Activated CD4-positive, alpha-beta T cell treated with anti-CD3 and anti-CD28 coated beads, Interleukin-2, Interleukin-4, amounts not matched to agents 100 ng/mL and 50 ng/mL, durations not matched to agents 16 hours and 8 hours (primary cell): ENCODE results near the gene DPH5.
A peak's percentile ranks its signal among the peaks of the same experiment; 100 is the strongest.

ENCODE experiments used
- DNase-seq: peaks from one replicate; pipeline ENCODE4 v3.0.0-alpha.2; 2020; ENCODE audit warnings: low spot score

DPH5 gene

GRCh38 chr1:101030881-101031280 lies 5.3 kb upstream of the DPH5 start:
- DNase-seq, result no peak

GRCh38 chr1:101029184-101029583 lies 3.6 kb upstream of the DPH5 start:
- no peak for DNase-seq

GRCh38 chr1:101028466-101028865 lies 2.9 kb upstream of the DPH5 start:
- no peak for DNase-seq

DNA sequence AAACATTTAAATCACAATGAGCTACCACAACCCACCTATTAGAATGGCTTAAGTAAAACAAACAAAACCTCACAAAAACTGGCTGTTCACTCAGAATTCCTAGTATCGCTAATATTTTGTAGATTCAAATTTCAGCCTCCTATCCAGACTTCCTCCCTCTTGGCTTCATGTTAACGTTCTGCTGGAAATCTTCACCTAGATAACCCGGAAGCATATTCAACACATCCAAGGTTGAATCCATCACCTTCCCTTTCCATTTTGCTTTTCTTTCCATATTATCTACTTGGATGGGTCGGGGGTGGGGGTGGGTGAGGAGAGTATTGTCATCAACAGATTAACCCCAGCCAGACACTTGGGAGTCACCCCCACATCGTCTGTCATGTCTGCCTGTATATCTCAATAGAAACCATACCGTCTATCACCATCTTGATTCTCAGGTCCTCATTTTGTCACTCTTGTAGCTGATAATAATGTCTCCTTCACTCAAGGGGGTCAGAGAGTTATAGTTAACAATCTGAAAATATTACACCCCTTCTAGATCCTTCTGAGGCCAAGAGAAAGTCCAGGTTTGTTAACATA lies 1.7 kb upstream of the DPH5 start:
- no peak for DNase-seq

DNA sequence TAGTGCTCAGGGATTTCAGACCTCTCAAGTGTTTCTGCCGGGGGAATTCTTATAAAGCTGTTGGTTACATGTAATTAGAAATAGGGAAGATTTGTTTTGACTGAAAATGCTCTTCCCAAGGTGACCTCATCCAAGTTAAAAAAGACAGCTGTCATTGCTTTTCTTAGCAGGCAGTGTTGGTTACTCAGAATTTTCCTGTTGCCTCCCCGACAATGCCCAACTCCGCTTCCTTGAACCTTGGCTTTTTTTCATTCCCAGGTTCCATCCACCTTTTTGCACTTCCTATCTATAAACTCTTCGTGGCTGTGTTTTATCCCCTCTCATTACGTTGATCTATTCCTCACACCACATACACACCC lies 825 bp upstream of the DPH5 start:
- no peak for DNase-seq

DNA sequence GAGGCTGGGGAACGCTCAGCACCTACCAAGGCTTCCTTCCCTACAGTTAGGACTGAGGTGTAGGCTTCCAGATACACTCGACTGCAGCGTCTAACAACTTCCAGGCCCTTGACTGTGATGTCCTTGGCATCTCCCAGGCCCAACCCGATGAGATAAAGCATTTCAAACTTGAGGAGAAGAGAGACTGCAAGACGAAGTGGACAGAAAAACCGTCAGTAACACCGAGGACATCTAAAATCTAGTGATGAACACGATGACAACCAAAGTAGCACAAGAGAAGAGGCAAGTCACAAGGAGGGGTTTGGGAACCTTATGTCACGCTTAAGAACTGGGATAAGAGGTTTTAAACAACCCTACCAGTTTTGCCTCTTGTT lies 314 bp downstream of the DPH5 start:
- peak; percentile 13 for DNase-seq

- DNase-seq, result no peak
These were observed 3.3 kb downstream of the DPH5 start for GRCh38 chr1:101022294-101022693.

DNA sequence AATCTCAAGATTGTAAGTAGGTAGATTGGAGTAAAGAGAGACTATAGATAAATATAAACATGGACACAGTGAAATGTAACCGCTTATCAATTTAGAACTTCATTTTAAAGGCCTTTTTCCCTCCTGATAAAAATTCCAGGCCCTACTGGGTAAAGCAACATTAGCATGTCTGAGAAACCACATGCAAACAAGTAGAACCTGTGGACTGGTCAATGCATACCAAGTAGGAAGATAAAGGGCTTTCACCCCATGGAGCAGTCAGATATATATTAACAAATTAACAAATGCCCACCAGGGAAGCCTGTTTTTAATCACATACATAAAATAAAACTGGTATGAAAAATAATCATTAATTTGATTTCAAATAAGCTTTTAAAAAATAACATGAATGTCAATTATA lies 8.1 kb downstream of the DPH5 start:
- no peak for DNase-seq

DNA sequence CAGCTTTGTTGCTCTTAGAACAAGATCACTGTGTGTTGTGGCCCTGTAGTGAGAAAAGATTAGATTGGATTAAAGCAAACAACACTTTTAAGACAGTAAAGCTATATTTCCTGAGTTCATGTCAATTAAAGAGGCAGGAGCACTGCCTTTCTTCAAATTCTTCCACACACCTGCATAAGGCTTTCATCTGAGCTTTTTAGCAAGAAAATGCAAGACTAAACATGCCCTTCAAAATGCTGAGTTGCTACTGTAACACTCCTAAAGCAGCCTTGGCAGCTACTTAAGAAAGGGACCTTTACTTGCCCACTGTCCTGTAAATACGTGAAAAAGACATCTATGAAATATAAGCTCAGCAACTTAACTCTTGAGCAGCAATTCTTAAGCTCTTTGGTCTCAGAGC lies 11.8 kb downstream of the DPH5 start:
- no peak for DNase-seq

DNA sequence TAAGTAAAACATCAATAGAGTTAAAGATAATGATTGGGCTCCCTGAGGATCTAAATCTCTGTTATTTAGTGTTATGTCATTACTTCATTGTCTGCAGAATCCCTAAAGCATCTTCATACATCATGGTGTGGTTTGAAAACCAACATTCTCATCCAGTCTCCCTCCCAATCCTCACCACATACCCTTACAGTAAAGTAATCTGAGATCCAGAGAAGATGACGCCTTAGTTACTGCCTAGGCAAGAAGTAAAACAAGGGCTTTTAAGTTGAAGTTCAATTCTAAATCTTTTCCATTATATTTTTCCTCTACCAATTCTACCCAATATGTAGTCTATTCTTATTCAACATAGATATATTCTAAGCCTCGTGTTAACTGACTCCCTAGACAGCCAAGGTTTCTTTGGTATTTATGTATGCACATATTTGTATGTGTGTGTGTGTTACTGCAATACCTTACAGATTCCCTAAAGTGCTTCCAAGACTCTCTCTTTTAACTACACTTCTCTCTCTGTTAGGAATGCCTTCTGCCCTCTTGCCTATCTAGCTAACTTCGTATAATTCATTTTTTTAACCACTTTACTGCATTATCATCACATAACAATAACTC lies 17.3 kb downstream of the DPH5 start:
- DNase-seq, result no peak

DNA sequence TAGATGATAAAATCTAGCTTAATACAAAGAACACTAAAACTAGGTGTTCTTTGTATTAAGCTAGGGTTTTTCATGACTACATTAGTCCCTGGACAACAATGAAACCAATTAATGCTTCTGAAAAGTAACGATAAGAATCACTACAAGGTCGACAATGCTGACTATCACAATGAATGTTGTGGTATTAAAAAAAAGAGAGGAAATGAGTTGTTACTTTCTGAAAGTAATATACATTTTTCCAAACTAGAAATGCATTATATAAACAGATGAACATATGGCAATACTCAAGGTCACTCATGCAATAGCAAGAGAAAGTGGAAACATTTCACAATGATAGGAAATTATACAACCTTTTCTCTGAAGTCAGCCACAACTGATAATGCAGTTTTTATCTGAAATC lies 19.0 kb downstream of the DPH5 start:
- DNase-seq, result peak; percentile 43

DNA sequence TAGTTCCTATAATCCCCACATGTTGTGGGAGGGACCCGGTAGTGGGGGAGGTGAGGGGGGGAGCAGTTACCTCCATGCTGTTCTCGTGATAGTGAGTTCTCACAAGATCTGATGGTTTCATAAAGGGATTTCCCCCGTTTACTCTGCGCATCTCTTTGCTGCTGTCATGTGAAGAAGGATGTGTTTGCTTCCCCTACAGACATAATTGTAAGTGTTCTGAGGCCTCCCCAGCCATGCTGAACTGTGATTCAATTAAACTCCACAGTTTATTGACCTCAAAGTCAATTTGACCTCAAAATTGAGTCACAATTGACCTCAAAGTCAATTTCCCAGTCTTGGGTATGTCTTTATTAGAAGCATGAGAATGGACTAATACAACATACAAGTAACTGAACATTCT lies 19.7 kb downstream of the DPH5 start:
- peak; percentile 26 for DNase-seq

DNA sequence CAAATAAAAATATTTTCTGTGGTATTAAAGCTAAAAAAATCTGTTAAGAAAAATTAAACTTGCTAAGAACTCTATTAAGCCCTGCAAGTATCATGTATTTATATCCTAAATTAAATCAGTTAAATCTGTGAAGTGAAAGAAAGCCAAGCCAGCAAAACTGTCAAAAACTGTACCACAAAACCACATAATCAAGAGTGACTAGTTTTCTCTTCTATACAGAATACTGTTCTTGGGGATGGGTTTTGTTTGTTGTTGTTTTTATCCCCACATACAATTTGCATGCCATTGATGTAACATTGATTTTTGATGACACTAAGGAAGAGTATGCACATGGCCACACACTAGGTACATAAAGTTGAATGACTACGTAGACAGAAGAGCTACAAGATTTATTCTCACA lies 20.4 kb downstream of the DPH5 start:
- no peak for DNase-seq

DNA sequence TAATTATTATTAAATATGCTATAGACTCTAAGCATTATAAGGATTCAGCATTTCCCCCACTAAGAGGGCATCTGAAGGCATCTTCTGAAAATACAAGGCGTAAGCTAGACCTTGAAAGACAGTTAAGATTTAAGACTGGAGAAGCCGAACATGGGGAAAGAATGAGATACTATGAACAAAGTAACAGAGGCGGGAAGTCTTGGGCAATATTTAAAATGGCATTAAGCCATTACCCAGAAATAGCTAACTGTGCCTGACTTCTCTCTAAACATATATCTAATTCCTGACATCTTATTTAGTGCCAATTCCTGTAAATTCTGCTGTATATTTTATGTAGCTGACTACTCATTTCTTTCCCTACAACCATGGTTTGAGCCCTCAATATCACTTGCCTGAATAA lies 20.9 kb downstream of the DPH5 start:
- DNase-seq, result no peak

DNA sequence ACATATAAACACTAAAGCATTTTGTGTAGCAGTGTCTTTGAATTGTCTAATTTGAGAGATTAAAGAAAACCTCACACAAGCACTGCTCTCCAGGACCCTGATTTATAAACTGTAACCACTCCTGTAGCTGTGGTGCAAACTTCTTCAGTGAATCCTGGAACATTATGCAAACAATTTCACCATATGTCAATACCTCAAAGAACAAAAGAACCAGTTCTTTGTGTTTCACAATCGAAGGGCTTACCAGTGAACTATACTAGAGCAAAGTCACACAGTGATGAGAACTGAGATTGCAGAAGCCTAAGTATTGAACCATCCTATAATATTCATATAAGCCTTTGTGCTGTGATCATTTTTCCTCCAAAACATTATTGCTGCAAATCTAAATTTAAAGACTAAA lies 21.5 kb downstream of the DPH5 start:
- DNase-seq, result no peak

- DNase-seq, result no peak
These were observed 22.5 kb downstream of the DPH5 start for GRCh38 chr1:101003012-101003650.

DNA sequence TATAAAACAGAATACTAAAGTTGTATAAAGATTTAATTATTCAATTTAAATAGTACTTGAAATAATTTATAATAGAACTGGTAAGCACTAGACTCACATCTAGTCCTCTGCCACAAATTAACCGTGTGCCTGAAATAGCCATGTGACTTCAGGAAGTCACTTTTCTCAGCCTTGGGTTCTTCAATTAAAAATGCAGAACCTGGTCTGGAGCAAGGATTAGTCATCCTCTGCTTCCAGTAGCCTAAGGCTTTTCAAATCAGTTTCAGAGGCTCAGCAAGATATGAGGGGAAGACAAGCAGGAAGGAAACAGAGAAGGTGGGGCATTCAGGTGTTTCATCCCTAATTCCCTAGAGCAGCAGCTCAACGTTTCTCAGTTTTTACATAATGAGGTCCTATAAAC lies 23.0 kb downstream of the DPH5 start:
- DNase-seq, result no peak

DNA sequence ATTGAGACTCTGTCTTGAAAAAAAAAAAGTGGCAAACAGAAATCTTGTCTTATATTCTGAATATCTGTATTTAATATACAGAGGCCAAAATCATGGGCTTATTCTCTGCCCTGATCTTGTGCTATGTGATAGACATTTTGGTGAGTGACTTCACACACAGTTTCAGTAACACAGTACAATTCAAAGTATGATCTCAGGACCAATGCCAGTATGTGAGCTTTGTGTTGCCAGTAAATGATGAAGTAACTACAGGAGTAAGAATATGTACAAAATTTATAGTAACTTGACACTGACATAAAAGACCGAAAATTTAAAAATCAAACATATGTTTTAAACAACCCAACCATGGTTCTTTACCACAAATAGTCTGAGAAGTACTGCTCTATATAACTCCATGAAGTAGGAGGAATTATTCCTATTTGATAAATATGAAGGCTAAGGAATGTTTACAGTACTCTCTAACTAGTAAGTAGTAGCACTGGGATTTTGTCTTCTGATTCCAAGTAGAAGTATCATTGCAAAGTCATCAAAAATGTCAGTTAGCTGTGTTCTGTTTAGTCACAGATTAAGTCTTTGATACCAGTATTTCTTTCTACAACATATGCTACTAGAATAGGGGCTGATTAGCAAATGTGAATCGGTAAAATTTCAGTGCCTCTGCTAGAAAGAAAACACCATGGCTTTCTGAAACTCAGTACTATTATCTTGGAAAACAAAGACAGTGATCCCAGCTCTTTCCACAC lies 25.3 kb downstream of the DPH5 start:
- no peak for DNase-seq

- no peak for DNase-seq
These were observed 27.2 kb downstream of the DPH5 start for GRCh38 chr1:100998426-100998825.

DNA sequence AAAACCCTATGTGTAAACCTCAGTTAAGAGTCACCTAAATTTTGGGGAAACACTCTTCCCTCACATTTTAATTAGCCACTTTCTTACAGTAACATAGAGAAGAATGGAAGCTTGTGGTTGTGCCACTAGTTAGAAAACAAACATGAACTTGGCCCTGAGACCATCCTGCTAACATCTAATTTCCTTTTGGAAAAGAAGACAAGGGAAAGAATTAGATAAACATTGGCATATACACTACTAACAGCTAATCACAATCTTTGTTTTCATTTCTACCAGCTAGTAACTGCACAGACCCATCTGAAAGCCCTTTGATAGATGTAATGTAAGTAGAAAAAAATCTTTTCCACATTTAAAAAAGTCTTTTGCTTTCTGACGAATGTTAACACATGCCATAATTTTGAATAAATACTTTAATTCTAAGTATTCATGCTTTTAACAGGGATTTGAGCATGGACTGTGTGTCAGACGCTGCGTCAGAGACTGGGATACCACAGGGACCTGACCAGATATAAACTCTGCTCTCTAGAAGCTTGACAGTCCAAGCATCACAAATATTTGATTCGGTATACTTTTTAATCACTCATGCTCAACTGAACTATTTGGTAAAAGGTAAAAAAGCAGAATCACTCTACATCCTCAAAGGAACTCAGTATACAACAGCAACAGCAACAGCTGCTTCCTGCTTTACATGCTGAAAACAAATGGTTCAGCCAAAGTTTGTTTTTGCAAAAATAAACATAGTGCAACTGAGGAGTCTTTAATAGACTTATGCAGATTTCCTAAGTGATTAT lies 30.2 kb downstream of the DPH5 start:
- no peak for DNase-seq

- no peak for DNase-seq
These were observed 36.1 kb downstream of the DPH5 start for GRCh38 chr1:100989306-100990077.

DNA sequence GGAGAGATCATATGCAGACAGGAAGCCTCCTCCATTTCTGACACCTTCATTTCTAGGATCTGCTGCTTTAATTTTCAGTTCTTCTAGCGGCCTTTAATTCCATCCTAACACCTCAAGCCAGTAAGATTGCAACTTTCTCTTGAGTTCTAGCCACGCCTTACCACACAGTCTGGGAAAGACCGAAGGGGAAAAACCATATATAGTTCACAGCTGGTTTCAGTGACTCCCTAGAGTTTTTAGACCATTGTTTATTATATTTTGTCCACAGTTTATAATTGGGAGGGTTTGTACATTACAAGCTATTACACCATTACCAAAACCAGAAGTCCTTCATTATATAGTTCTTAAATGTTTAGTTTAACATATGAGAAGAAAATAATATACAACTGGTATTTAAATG lies 37.5 kb downstream of the DPH5 start:
- no peak for DNase-seq
